Caco-2 (cell line): ENCODE data around the gene SPDYA. TPM values are rescaled to one million over a fixed set of nuclear protein-coding genes. Genes with fewer than 3 reads are reported as not detected.

Source experiments
- BruUV-seq: library from RNA; stranded (reverse); fragments of 400-500 nt; replicated peaks from 2 replicates; lab custom pipeline; 2021; lab: Mats Ljungman, UMichigan
- CTCF ChIA-PET: fragments of 300-600 bp; sonication (Branson Sonifier 250); formaldehyde crosslinking; loops from one replicate; lab custom pipeline; 2022; ENCODE audit warnings: antibody characterized with exemption; lab: Charles Lee
- POLR2A ChIA-PET: fragments of 300-600 bp; sonication (Branson Sonifier 250); formaldehyde crosslinking; loops from one replicate; lab custom pipeline; 2022; ENCODE audit warnings: antibody characterized with exemption; lab: Charles Lee
- DNase-seq, 2 experiments: peaks; one replicate each; pipeline versions ENCODE4 v3.0.0 to v3.0.0-alpha.2; 2020 to 2022
- H3K27me3 ChIP-seq: replicated peaks from 2 replicates; pipeline ENCODE4 v1.6.0; 2011; ENCODE audit warnings: low read length; ENCODE audit not compliant: control insufficient read depth, insufficient read depth
- H3K36me3 ChIP-seq: 2 replicates; pipeline ENCODE4 v1.5.1; 2011; ENCODE audit warnings: low read length; ENCODE audit not compliant: control insufficient read depth, insufficient read depth
- H3K4me1 ChIP-seq: fragments of 250-450 bp; sonication (Bioruptor Pico); 2 replicates; pipeline ENCODE4 v1.5.1; 2020; ENCODE audit warnings: mild to moderate bottlenecking
- H3K4me3 ChIP-seq: 2 replicates; pipeline ENCODE4 v1.5.1; 2011; ENCODE audit warnings: low read depth, mild to moderate bottlenecking, control low read depth, low read length
- H3K9me3 ChIP-seq: fragments of 250-450 bp; sonication (Bioruptor Pico); 2 replicates; pipeline ENCODE4 v1.5.1; 2020; ENCODE audit warnings: mild to moderate bottlenecking, moderate library complexity
- H3K27ac Mint-ChIP-seq: one replicate; pipeline ENCODE4 v1.8.0; 2022; ENCODE audit warnings: mixed read lengths; ENCODE audit not compliant: unreplicated experiment
- H3K27me3 Mint-ChIP-seq: one replicate; pipeline ENCODE4 v1.8.0; 2022; ENCODE audit warnings: mixed read lengths; ENCODE audit not compliant: insufficient read depth, unreplicated experiment
- H3K36me3 Mint-ChIP-seq: one replicate; pipeline ENCODE4 v1.8.0; 2022; ENCODE audit warnings: mild to moderate bottlenecking, mixed read lengths; ENCODE audit not compliant: insufficient read depth, unreplicated experiment
- H3K4me1 Mint-ChIP-seq: one replicate; pipeline ENCODE4 v1.8.0; 2022; ENCODE audit warnings: low read depth, mixed read lengths; ENCODE audit not compliant: unreplicated experiment
- H3K4me3 Mint-ChIP-seq: one replicate; pipeline ENCODE4 v1.8.0; 2022; ENCODE audit warnings: mild to moderate bottlenecking, moderate library complexity, mixed read lengths; ENCODE audit not compliant: unreplicated experiment
- H3K9me3 Mint-ChIP-seq: one replicate; pipeline ENCODE4 v1.8.0; 2022; ENCODE audit warnings: mixed read lengths; ENCODE audit not compliant: unreplicated experiment
- CTCF ChIP-seq, 2 experiments: fragments of 200-600 bp in 1 of 2; IDR thresholded peaks; 1 replicate in 1 of 2; 2 replicates in 1 of 2; pipeline versions ENCODE4 v1.5.1 to v1.8.0; 2011 to 2022; ENCODE audit warnings: antibody characterized with exemption in 1 of 2, control low read depth in 1 of 2, inconsistent platforms in 1 of 2, low read depth in 1 of 2, low read length in 1 of 2, mild to moderate bottlenecking in 1 of 2, moderate library complexity in 1 of 2; ENCODE audit not compliant: insufficient read depth in 1 of 2, severe bottlenecking in 1 of 2, unreplicated experiment in 1 of 2
- intact Hi-C: fragments of 100-400 bp; cut with micrococcal nuclease; formaldehyde crosslinking; loops from one replicate; pipeline ENCODE4 v1.10.0; 2022; ENCODE audit not compliant: unreplicated experiment
- total RNA-seq: library from RNA; stranded (reverse); gene quantifications from 2 replicates; pipeline ENCODE4 v1.2.3, GENCODE V29; 2022

Gene SPDYA
- total RNA-seq, 1 experiment from 2014 or later, result 1.5 TPM

DNA sequence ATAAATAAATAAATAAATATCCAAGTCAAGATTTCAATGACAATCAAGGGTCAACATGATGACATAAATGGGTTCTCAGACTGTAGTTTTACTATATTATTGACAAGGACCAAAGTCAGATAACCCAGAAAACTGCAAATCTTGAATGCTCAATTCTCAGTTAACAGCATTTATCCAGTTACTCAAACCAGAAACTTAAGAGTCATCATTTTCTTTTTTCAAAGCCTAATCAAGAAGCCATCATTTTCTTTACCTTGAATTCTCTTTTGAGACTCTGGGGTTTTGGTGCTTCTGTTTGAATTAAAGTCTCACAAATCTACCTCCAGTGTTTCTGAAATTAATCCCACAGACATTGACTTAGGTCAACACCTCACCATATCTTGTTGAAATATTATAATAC lies 45.3 kb downstream of the SPDYA start:
- H3K4me3 Mint-ChIP-seq, result no peak overlapping the region
- no peaks in the 10 kb centered on the region for H3K27me3 Mint-ChIP-seq
- Histone ChIP-seq H3K4me3 (no peak overlapping the region), H3K36me3 (no peaks in the 10 kb centered on the region), H3K27me3 (no peaks in the 10 kb centered on the region), H3K4me1 (no peaks in the 10 kb centered on the region), H3K9me3 (no peaks in the 10 kb centered on the region)
- no peaks in the 10 kb centered on the region for H3K4me1 Mint-ChIP-seq
- CTCF ChIA-PET, result no interaction called here
- no peak overlapping the region for H3K27ac Mint-ChIP-seq
- DNase-seq, result no peak
- peaks cover 16% of the 10 kb centered on the region for H3K36me3 Mint-ChIP-seq
- BruUV-seq, result no TSS peak
- POLR2A ChIA-PET, result no interaction called here
- intact Hi-C loops, result no loop called here
- no peak for TF ChIP-seq CTCF (IDR thresholded peaks at IDR 0.05; ENCODE audit: insufficient read depth in 1 of 2, low read depth in 1 of 2, low read length in 1 of 2, severe bottlenecking in 1 of 2, unreplicated experiment in 1 of 2)
- H3K9me3 Mint-ChIP-seq, result no peaks in the 10 kb centered on the region

DNA sequence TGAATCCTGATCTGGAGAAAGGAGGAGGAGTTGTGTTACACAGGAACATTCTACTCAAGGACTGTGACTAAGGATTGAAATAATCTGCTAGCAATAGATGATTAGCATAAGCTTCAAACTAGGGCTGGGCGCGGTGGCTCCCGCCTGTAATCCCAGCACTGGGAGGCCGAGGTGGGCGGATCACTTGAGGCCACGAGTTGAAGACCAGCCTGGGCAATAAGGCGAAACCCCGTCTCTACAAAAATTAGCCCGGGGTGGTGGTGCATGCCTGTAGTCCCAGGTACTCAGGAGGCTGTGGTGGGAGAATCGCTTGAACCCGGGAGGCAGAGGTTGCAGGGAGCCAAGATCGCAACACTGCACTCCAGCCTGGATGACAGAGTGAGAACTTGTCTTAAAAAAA lies 58.0 kb downstream of the SPDYA start:
- Mint-ChIP-seq H3K9me3 (no peaks in the 10 kb centered on the region), H3K27me3 (no peaks in the 10 kb centered on the region), H3K4me1 (peaks cover 7% of the 10 kb centered on the region), H3K36me3 (peaks cover 14% of the 10 kb centered on the region), H3K27ac (no peak overlapping the region), H3K4me3 (peak overlapping the region; percentile 39)
- intact Hi-C loops, result no loop called here
- CTCF ChIA-PET, result no interaction called here
- H3K4me1 ChIP-seq, result peaks cover 7% of the 10 kb centered on the region; the same call in 1 of the 2 replicates
- no peaks in the 10 kb centered on the region for H3K9me3 ChIP-seq
- H3K36me3 ChIP-seq, result no peaks in the 10 kb centered on the region
- H3K27me3 ChIP-seq, result no peaks in the 10 kb centered on the region
- no peak for DNase-seq
- POLR2A ChIA-PET, result interaction anchor here (0.6 kb wide), 1 partner anchor 20 kb away, joined by 6 read pairs; no protein-coding TSS in a partner anchor
- no peak for TF ChIP-seq CTCF (IDR thresholded peaks at IDR 0.05; ENCODE audit: insufficient read depth in 1 of 2, low read depth in 1 of 2, low read length in 1 of 2, severe bottlenecking in 1 of 2, unreplicated experiment in 1 of 2)
- BruUV-seq, result no TSS peak
- peak overlapping the region; percentile 78; the same call in 1 of the 2 replicates for H3K4me3 ChIP-seq

GRCh38 chr2:28869494-28870145 lies 59.0 kb downstream of the SPDYA start:
- no peaks in the 10 kb centered on the region for H3K36me3 ChIP-seq
- no peak for DNase-seq
- intact Hi-C loops, result loop anchor here (1.0 kb wide), 1 partner anchor 25 kb away; the partner anchor contains the start of gene WDR43
- Mint-ChIP-seq H3K9me3 (no peaks in the 10 kb centered on the region), H3K4me3 (peak overlapping the region; percentile 90), H3K27ac (peak overlapping the region; percentile 93), H3K36me3 (peaks cover 7% of the 10 kb centered on the region), H3K4me1 (peaks cover 7% of the 10 kb centered on the region), H3K27me3 (no peaks in the 10 kb centered on the region)
- no TSS peak for BruUV-seq
- no peaks in the 10 kb centered on the region for H3K9me3 ChIP-seq
- ChIA-PET CTCF (interaction anchor here (0.9 to 1.0 kb wide), 2 partner anchors 25 to 26 kb away, joined by 3 to 4 read pairs; partner anchors contain the start of gene WDR43), POLR2A (interaction anchor here (1.0 to 2.4 kb wide), 5 partner anchors 18 to 118 kb away, joined by 3 to 46 read pairs (median 5); partner anchors contain the start of genes PPP1CB and WDR43)
- no peak for TF ChIP-seq CTCF (IDR thresholded peaks at IDR 0.05; ENCODE audit: insufficient read depth in 1 of 2, low read depth in 1 of 2, low read length in 1 of 2, severe bottlenecking in 1 of 2, unreplicated experiment in 1 of 2)
- H3K27me3 ChIP-seq, result no peaks in the 10 kb centered on the region
- peaks cover 7% of the 10 kb centered on the region; the same call in 1 of the 2 replicates for H3K4me1 ChIP-seq
- peak overlapping the region; percentile 78 for H3K4me3 ChIP-seq
